ENCODE results near the gene TSPAN4. TPM values are rescaled to one million over a fixed set of nuclear protein-coding genes. Genes with fewer than 3 reads are reported as not detected.

Gene TSPAN4
- total RNA-seq, 4 donors from 2014 or later: 145 to 234 (median 175) TPM

DNA sequence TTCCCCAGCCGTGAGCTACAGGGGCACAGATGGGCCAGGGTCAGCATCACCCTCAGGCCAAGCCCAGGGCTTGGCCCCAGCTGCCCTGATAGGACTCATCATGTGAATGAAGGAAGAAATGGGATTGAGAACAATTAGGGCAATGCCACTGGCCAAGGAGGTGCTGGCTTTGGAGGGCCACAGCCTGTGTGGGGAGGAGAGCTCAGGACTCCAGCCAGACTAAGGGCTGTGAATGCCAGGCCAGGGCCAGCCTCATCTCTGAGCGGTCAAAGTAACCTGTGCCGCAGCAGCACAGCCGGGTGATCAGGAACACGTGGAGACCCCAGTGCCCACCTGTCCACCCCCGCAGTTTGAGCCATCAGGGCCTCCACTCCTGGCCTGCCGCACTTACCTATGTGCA lies 57.9 kb downstream of the TSPAN4 start:
- TF ChIP-seq CTCF (IDR thresholded peaks at IDR 0.05): no peak
- DNase-seq (ENCODE audit: low spot score) (no peak), ATAC-seq (ENCODE audit: low FRiP score) (no peak)

DNA sequence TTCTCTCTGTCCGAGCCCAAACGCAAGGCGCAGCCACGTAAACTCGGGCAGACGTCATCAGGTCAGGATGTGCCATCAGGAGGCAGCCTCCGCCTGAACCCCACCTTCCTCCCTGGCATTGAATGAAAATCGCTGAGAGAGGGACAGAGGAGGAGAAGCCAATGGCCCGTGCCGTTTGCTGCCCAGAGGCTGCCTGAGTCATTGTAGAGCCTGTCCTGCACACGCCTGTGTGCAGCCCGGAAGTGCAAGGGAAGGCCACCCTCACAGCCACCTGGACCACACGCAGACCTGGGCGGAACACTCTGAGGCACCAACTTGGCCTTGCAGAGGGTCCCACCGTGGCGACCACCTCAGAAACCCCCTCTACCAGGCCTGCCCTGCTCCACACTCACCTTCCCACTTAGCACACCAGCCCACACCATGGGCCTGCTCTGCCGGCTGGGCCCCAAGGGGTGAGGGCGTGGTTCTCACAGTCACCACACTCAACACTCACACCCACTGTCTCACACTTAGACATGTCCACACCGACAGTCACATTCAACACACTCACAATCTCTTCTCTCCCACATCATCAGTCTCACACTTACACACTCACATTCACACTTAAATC lies 58.9 kb downstream of the TSPAN4 start:
- no peak for DNase-seq (ENCODE audit: low spot score)
- no peak for TF ChIP-seq CTCF (IDR thresholded peaks at IDR 0.05)
- ATAC-seq (ENCODE audit: low FRiP score): no peak

DNA sequence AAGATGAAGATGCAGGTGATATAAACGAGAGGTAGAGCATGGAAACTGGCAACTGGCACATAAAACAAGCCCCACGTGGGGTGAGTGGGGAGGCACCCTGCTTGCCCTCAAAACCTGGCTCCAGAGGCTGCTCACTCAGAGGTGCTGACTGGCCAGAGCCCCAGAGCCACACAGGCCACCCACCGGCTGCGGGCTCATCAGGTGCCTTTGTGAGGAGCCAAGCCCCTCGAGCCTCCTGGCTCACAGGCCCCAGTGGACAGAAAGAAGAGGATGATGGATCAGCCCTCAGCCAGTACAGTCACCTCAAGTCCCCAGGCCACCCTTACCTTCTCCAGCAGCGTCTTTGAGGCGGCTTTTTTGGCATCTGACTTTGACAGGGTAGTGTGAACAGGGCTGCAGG lies 61.7 kb downstream of the TSPAN4 start:
- DNase-seq (ENCODE audit: low spot score): no peak
- no peak for TF ChIP-seq CTCF (IDR thresholded peaks at IDR 0.05)
- ATAC-seq (ENCODE audit: low FRiP score): no peak

DNA sequence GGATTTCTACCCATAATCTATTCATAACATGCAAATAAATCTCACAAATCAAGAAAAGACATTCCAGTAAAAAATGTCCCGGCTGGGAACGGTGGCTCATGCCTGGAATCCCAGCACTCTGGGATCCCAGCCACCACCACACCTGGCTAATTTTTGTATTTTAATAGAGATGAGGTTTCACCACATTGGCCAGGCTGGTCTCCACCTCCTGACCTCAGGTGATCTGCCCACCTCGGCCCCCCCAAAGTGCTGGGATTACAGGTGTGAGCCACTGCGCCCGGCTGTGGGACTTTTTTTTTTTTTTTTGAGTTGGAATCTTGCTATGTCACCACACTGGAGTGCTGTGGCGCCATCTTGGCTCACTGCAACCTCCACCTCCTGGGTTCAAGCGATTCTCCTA lies 63.3 kb downstream of the TSPAN4 start:
- ATAC-seq (ENCODE audit: low FRiP score) (no peak), DNase-seq (ENCODE audit: low spot score) (no peak)
- TF ChIP-seq CTCF (IDR thresholded peaks at IDR 0.05): no peak

DNA sequence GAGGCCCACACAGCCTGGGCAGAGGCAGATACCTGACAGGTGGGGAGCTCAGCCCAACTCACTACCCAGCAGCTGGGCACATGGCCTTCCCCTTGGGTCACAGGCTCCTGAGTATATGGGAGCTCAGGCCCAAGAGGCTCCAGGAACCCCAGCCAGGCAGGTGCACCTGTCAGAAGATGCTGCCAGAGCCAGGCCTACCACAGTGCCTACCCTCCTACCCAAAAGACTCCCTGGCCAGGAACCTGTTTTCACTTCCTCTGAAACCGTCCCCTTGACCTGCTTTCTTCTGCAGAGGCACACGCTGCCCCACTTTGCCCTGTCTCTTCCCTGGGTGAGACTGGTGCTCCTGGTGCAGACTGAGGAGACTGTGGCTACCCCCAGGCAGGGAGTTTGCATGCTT lies 65.0 kb downstream of the TSPAN4 start:
- DNase-seq (ENCODE audit: low spot score) (no peak), ATAC-seq (ENCODE audit: low FRiP score) (no peak)
- TF ChIP-seq CTCF (IDR thresholded peaks at IDR 0.05): no peak

DNA sequence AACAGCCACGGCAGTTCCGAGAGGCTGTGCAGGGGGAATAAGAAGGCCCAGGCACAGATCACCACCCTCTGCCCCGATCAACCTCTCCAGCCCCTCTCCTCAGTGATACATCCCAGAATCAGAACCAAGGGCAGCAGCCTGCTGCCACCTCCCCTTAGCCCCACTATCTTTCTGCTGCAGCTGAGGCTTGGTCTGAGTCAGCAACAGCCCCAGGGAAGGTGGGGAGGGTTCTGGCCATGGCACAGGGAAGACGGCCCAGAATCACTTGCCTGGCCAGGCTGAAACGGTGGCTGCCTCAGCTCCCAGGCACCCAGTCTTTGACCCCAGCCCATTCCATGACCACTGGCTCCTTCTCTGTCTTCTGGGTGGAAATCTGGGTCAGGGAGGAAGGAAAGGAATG lies 65.6 kb downstream of the TSPAN4 start:
- no peak for TF ChIP-seq CTCF (IDR thresholded peaks at IDR 0.05)
- no peak for ATAC-seq (ENCODE audit: low FRiP score)
- no peak for DNase-seq (ENCODE audit: low spot score)

DNA sequence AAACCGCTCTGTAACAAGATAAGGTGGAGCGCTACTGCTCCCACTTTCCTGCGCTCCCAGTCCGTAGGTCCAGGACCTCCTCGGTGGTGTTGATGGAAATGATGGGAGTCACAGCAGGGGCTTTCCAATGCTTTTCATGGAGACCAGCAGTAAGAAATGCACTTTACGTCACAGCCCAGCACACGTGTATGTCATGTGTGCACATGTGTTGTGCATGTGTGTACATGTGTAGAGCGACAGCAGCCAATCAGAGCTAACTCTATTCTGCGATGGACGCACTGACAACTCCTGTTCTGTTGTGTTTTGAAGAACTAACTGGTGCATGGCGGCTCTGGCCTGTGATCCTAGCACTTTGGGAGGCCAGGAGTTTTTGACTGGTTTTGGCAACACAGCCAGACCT lies 66.8 kb downstream of the TSPAN4 start:
- ATAC-seq (ENCODE audit: low FRiP score): no peak
- no peak for DNase-seq (ENCODE audit: low spot score)
- TF ChIP-seq CTCF (IDR thresholded peaks at IDR 0.05): no peak

All from omental fat pad (tissue), 4 donors.